Retina (tissue), 1 donor: Measurements from ENCODE around the gene FAM199X.

Experiments used
- DNase-seq: peaks from one replicate; pipeline ENCODE4 v3.0.0-alpha.2; 2016

FAM199X gene

DNA sequence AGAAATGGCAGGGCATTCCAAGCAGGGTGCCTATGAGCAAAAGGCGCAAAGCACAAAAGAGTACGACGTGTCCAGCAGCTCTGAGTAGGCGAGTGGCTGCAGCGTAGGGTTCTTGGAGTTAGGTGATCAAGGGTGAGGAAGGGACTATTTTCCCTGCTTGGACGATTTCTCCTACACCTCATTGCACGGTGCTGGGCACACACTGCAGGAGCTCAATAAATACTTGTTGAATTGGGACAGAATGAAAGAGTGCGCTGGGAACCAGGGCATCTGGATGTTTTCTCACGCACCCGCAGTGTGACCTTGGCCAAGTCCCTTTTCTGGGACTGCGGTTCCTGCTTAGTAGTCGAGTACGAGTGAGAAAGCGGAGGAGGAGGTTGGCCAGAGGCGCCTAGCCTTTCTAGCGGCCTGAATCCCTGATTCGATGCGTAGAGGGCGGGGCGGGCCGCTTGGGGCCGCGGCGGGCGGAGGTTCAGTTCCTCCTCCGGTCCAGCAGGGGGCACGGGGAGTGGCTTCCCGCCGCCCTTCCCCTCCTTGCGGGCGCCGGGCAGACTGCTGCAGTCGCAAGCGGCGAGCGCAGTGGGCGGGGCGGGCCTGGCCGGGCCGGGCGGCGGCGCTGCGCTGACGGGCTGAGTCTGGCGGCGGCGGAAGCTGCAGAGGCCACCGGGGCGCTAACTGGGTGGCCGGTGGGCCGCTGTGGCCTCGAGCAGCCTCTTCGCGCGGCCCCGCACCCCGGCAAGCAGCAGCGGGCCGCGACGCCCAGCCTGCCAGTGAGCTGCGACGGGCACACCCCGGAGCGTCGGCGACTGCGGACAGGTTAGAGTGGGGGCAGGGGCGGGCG lies at the start of gene FAM199X:
Gene FAM199X, plus strand, starts transcription at position 560 of the 841 bp plus-strand sequence. CDS start 333 bp downstream, outside the sequence.
- DNase-seq = peak; percentile 88

DNA sequence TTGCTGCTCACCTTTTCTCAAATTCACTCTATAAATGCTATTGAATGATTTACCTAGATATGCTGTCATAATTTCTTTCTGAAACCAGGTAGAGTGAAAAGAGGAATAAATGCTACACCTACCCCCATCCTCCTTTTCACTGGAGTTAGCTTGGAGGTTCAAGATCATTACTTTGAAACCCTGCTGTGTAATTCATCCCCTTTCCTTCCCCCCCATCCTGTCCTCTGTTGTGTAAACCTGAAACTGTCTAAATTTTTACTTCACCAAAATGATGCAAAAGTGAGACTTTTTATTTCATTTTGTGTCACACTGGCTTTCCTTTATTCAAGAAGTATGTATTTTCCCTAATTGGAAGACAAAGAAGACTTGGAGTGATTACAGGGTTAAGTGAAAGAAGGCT lies 48.5 kb upstream of the FAM199X start:
- no peak for DNase-seq

DNA sequence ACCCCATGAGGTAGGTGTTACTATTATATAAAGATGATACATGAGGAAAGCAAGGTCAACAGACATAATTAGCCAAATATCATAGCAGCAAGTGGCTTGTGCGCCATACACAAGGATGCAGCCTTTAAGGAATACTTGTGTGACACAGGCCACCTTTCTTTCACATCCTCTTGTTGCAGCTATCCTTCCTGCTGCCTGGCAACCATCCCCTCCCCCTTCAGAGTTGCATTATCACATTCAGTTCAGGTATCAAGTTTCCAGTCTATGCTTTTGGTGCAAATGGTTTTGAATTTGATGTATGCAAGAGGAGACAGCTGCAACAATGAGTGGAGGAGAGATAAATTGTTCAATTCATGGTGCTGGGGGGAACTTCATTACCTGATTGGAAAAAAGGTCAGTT lies 47.5 kb upstream of the FAM199X start:
- DNase-seq = no peak

DNA sequence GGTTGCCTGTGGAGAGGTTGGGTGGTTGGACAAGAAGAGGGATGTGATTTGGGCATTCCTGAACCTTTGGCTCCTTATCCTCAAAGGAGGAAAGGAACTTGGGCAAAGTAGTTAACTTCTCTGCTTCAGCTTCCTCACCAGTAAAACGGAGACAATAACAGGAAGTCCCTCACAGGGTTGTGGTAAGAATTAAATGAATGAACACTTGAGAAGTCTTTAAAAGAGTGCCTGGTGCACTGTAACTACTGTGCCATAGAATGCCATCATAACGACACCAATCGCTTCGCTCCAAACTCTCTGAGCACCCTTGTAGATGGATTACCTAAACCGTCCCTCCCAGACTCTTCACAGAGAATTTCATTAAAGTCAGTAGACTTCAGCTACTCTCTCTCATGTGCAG lies 43.4 kb upstream of the FAM199X start:
- DNase-seq = no peak

DNA sequence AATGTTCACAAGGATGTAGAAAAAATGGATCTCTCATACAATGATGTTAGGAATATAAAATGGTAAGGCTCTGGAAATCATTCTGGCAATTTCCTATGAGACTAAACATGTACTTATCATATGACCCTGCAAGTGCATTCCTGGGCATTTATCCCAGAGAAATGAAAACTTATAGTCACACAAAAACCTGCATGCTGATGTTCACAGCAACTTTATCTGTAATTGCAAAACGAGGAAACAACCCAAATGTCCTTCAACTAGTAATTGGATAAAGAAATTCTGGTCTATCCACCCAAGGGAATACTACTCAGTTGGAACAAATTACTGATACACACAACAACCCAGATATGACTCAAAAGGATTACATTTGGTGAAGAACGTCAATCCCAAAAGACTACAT lies 39.4 kb upstream of the FAM199X start:
- no peak for DNase-seq

DNA sequence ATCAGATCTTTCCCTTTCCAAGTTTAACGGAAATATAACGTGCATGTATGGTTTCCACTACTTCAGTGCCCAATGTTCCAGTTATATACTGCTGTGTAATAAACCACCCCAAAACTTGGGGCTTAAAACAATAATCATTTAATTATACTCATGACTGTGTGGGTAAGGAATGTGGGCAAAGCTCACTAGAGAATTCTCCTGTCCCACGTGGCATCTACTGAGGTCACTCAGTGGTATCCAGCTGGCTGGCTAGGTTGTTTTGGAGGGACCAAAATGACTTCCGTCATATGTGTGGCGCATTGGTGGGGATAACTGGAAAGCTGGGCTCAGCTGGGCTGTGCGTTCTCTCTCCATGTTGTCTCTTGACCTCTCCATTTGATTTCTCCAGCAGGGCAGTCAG lies 35.4 kb upstream of the FAM199X start:
- no peak for DNase-seq

DNA sequence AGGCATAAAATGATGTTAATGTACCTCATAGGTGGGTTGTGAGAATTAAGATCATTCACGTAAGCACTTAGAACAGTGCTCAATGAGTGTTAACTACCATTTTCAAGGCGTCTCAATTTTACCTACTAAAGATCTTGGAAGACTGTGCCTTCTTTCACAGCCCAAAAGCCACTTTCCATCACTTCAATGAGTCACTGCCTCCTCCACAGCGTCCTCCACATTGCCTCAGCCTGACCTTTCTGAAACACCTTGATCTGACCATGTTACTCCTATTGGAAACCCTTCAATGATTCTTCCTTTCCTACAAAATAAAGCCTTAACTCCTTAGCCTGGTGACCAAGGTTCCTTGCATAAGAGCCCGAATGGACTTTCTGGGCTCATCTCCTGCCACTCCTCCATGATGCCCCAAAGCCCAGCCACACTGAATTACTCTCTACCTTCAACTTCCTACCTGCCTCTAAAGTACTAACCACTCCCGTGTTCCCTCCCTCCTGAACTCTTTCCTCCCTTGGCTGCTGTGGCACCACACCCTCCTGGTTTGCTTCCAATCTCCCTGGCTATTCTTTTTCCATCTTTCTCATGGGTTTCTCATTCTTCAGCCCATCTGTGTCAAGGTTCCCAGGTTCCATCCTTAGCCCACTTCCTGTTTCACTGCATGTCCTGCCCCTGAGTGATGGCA lies 31.5 kb upstream of the FAM199X start:
- no peak for DNase-seq

DNA sequence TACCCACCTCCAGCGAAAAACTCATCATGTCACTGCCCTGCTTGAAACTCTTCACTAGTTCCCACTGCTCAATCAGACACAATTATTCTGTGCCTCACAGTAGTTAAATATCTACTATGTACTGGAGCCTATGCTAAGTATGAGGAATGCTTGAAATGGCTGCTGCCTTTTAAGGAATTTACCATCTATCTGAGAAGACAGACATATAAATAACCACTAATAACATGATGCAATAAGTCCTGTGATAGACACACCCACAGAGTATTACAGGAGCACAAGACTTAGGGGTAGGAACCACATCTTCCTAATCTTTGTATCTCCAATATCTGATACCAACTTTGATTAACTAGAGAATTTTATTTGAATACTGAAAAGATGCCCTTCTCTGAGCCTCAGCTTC lies 30.6 kb upstream of the FAM199X start:
- no peak for DNase-seq

DNA sequence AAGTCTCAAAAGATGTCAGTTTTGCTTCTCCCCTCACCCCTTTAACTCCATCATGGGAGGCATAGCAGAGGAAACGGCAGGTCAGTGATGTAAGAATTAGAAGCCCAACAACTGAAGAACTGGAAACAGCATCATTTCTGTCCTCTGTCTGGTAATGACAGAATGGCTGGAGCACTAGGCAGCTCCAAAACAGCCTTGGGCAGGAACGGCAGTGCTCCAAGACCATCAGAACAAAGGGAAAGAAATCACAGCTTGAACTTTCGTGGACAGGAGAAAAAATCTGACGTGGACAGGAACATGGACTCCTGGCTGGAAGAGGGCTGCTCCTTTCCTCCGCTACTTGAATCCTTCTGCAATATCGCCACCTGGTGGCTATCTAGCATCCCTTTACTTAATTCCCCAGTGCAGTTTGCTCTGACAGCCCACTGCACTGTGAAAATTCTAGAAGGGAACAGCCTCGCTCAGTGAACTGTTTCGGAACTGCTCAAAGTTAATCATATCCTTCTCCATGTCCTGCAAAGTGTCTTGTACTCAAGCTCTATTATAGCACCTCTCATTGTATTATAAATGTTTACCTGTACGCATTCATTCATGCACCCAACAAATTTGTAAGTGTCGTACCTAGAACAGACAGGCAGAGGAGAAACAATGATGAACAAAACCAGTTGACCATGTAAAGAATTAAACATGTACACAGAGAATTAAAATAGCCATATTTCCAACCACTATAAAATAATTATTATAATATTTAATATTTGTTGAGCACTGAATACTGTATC lies 29.8 kb upstream of the FAM199X start:
- peak; percentile 77 for DNase-seq

DNA sequence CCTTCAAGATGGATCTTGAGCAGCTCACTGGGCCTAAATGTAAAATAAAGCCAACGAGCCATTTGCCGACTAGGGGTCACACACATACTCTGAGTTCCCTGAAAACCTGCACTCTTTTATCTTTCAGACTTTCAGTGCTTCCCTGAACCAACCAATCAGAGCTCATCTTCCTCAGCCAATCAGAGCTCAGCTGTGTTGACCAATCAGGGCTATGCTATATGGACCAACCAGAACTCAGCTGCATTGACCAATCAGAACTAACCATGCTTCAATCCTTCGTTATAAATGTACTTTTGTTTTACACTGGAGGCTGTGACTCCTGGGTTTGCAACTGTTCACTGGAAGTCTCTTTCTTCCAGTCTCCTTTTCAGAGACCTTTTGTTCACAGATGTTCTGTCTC lies 28.8 kb upstream of the FAM199X start:
- DNase-seq = no peak

DNA sequence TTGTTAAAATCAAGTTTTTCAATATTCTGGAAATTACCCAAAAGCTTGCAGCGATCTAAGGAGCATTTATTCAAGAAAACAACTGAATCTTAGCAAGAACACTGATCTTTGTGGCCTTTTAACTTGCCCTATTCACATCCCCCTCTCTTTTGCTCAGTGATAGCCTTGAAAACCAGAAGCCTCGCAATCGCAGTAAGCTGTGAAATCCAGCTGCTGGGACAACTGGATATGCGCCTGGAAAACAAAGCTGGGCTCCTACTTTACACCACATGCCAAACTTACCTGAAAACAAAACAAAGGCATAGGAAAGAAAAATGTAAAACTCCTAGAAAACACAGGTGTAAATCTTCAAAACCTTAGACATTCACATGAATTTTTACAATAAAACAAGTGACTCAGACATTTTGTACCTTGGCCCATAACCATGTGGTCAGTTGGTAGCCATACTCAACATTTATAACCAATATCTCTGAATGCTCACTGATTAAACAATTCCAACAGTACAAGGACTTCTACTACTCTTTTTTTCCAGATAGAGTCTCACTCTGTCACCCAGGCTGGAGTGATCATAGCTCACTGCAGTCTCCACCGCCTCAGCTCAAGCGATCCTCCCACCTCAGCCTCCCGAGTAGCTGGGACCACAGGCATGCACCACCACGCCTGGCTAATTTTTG lies 25.0 kb upstream of the FAM199X start:
- DNase-seq = no peak

DNA sequence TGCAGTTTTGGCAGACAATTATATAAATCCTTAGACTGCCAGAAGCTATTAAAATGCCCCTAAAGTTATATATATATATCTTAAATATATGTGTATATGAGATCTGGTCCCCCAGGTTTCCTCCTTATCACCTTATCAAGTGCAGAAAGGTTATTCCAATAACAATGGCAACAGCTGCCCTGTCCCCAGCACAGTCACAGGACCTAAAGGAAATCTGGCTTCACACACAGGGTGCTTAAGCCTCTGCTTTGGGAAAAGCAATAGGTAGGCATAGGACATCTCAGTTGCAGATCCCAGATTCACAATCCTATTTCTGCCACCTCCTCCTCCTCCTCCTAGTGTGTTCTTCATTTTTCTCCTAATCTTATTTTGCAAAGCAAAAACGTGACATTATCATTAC lies 15.2 kb upstream of the FAM199X start:
- no peak for DNase-seq

DNA sequence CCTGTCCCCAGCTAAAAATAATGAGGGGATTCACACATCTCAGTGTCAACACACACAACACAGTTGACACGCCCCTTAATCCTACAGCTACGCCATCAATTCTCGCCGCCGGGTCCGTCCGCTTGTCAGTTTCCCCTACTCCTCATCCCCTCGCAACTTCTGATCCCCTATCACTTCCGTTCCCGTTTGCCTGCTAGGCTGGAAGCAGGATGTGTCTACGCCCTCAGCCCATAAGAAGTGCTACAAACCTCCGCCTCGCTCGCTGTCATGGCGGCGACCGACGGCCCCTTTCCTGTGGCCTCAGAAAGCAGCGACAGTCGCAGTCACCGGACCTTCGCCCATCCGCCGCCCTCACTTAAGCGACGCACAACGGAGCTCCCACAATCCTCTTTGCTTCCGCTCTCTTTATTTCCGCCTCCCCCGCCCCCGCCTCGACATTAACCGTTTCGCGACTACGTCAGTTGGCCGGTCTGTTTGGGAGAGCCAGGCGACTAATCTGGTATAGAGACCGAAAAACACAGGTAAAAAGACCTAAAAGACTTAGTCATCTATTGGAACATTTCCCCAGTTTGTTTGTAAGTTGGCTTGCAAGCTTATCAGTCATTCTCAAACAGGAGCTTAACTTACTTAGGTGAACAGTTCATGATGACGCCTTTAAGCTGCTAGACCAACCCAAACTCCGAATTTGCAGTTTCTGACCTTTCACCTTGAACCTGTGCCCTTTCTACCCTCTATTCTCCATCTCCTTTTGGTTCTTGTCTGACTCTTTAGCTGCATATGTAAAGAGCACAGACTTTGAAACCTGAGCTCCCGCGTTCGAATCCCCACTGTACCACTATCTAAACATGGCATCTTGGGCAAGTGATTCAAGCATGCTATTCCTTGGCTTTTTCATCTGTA lies 9.4 kb upstream of the FAM199X start, which contains the start of gene SLC25A53:
Gene SLC25A53, minus strand, starts transcription at position 380 of the 900 bp plus-strand sequence. CDS start 51,752 bp downstream, outside the sequence.
- peak; percentile 89 for DNase-seq

DNA sequence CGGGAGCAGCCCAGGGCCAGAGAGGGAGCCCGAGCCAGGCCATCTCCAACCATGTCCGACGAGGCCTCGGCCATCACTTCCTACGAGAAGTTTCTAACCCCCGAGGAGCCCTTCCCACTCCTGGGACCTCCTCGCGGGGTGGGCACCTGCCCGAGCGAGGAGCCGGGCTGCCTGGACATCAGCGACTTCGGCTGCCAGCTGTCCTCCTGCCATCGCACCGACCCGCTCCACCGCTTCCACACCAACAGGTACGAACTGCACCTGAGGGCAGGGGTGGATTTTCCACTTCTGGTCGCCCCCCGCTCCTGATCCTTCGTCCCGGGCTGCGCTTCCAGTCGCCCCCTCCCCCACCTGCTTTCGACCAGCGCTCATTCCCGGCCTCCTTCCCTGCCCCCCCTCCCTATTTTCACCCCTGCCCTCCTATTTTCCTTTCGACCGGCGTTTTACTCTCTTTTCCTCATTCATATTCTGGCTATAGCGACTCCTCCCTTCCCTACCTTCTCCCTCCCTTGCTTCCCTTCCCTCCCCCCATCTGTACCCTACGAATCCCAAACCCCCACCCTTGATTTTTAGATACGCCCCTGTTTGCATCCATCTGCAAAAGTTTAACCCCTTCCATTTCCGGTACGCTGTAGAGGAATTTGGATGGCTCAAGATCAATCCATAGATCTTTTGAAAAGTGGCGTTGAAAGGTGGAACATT lies 633 bp downstream of the FAM199X start:
- DNase-seq = peak; percentile 70

DNA sequence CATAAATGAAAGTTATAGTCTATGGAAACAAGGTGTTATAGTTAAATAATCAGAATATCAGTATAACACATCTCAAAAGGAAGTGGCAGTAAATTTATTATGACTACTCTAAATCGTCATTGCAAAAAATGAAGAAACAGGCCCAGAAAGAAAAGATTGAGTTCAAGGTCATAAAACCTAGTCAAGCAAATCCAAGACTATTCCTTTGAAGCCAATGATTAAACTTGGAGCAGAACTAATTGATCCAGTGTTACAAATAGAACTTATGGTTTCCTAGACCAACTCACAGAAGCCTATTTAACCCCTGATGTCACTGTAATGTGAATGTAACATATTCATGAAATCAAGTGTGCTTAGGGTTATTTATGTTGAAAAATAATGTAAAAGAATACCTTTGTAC lies 1.9 kb downstream of the FAM199X start:
- DNase-seq = no peak

DNA sequence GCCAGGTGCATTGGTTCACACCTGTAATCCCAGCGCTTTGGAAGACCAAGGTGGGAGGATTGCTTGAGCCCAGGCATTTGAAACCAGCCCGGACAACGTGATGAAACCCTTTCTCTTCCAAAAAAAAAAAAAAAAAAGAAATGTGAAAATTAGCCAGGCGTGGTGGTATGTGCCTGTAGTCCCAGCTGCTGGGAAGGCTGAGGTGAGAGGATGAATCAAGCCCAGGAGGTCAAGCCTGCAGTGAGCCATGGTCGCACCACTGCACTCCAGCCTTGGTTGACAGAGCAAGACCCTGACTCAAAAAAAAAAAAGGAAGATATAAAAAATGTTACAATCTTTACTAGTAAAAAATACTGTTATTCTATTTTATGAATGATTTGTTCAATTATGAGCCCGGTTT lies 5.9 kb downstream of the FAM199X start:
- no peak for DNase-seq

DNA sequence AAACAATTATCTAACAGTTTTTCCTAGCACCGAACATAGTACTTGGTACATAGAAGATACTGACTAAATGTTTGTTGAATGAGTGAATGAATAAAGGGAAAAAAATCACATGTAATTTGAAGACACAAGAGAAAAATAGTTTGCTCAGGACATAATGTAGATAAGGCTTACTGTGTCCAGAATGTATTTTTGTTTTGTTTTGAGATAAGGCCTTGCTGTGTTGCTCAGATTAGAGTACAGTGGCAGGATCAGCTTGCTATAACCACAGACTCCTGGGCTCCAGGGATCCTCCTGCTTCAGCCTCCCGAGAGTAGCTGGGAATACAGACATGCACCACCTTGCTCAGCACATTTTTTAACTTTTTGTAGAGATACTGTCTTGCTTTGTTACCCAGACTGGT lies 6.5 kb downstream of the FAM199X start:
- no peak for DNase-seq

DNA sequence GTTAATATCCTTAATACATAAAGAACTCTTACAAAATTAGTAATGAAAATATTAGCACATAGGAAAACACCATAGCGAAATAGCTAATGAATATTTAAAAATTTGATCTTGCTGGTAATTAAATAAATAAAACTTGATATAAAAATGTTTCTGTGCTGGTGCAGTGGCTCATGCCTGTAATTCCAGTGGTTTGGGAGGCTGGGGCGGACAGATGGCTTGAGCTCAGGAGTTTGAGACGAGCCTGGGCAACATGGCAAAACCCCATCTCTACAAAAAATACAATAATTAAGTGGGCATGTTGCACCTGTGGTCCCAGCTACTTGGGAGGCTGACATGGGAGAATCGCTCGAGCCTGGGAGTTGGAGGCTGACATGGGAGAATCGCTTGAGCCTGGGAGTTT lies 7.6 kb downstream of the FAM199X start:
- no peak for DNase-seq

DNA sequence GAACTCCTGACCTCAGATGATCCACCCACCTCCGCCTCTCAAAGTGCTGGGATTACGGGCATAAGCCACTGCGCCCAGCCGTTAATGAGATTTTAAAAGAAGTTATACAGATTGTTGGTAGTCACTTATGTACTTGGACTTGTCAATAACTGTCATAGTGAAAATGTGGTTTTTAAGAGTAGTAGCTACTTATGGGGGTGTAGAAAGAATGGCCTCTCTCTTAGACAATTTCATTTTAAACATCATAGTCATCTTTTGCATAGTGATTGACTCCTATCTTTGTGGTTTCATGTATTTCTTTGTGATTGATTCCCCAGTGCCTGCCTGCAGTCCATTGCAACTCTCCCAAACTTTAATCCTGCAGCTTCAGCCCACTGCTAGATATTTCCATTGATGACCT lies 17.4 kb downstream of the FAM199X start:
- DNase-seq = no peak

DNA sequence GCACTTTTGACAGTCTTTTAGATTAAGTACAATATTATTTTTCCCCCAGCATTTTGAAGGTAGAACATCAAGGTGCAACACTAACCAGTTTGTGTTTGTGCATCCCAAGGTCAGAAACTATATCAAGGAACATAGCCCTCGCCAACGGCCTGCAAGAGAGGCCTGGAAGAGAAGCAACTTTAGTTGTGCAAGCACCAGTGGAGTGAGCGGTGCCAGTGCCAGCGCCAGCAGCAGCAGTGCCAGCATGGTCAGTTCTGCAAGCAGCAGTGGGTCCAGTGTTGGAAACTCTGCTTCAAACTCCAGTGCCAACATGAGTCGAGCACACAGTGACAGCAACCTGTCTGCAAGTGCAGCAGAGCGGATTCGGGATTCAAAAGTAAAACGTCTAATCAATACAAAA lies 21.7 kb downstream of the FAM199X start:
- DNase-seq = no peak

DNA sequence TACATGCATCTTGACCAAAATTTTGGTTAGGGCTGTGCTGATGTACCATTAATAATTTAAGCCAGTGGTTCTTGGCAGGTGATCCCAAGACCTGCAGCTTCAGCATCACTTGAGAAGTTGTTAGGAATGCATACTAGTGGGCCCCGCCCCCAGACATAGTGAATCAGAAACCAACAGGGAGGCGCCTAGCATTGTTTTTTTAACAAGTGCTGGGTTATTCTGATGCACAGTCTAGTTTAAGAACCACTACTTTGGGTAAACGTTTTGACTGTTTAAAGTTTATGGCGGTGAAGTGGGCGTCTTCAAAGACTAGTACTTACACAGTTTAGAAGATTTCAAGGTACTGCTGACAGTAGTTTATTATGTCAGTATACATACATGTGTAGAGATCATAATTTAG lies 23.6 kb downstream of the FAM199X start:
- no peak for DNase-seq
